KMS-11 (cell line): Measurements from ENCODE around the gene TSPAN9.

ENCODE experiments used
- H2AFZ ChIP-seq: fragments of 200-600 bp; sonication (generic); 2 replicates; pipeline ENCODE4 v1.6.1; 2016; ENCODE audit warnings: antibody characterized with exemption, mixed run types, low read depth
- H3K27ac ChIP-seq: fragments of 200-600 bp; sonication (generic); 2 replicates; pipeline ENCODE4 v1.6.1; 2016; ENCODE audit warnings: mild to moderate bottlenecking, mixed run types
- H3K27me3 ChIP-seq: fragments of 200-600 bp; sonication (generic); 2 replicates; pipeline ENCODE4 v1.6.1; 2017; ENCODE audit warnings: mild to moderate bottlenecking, low read depth, mixed run types, moderate library complexity; ENCODE audit not compliant: insufficient read depth
- H3K36me3 ChIP-seq: fragments of 200-600 bp; sonication (generic); 2 replicates; pipeline ENCODE4 v1.6.1; 2017; ENCODE audit warnings: mild to moderate bottlenecking, mixed run types; ENCODE audit not compliant: insufficient read depth
- H3K4me1 ChIP-seq: fragments of 200-600 bp; sonication (generic); 2 replicates; pipeline ENCODE4 v1.6.1; 2016; ENCODE audit warnings: mild to moderate bottlenecking, low read depth, mixed run types; ENCODE audit not compliant: poor library complexity, severe bottlenecking
- H3K4me2 ChIP-seq: fragments of 200-600 bp; sonication (generic); 2 replicates; pipeline ENCODE4 v1.7.0; 2016; ENCODE audit warnings: mild to moderate bottlenecking, mixed run types
- H3K4me3 ChIP-seq: fragments of 200-600 bp; sonication (generic); IDR thresholded peaks from 2 replicates; pipeline ENCODE4 v1.6.1; 2017; ENCODE audit warnings: low read depth, low read length, mixed read lengths; ENCODE audit not compliant: insufficient read depth
- H3K79me2 ChIP-seq: fragments of 200-600 bp; sonication (generic); 2 replicates; pipeline ENCODE4 v1.6.1; 2016; ENCODE audit warnings: low read depth, mixed run types; ENCODE audit not compliant: insufficient read depth
- H3K9ac ChIP-seq: fragments of 200-600 bp; sonication (generic); 2 replicates; pipeline ENCODE4 v1.6.1; 2016; ENCODE audit warnings: mild to moderate bottlenecking, mixed run types
- H4K20me1 ChIP-seq: fragments of 200-600 bp; sonication (generic); 2 replicates; pipeline ENCODE4 v1.6.1; 2016; ENCODE audit warnings: mild to moderate bottlenecking, mixed run types; ENCODE audit not compliant: insufficient read depth
- TF ChIP-seq, protein P1 (sequence below): fragments of 200-600 bp; sonication (generic); conservative IDR thresholded peaks from 2 replicates; pipeline ENCODE4 v1.6.1; 2017; ENCODE audit warnings: low read depth, mild to moderate bottlenecking, antibody characterized with exemption, low read length, moderate library complexity, mixed read lengths

Gene TSPAN9

DNA sequence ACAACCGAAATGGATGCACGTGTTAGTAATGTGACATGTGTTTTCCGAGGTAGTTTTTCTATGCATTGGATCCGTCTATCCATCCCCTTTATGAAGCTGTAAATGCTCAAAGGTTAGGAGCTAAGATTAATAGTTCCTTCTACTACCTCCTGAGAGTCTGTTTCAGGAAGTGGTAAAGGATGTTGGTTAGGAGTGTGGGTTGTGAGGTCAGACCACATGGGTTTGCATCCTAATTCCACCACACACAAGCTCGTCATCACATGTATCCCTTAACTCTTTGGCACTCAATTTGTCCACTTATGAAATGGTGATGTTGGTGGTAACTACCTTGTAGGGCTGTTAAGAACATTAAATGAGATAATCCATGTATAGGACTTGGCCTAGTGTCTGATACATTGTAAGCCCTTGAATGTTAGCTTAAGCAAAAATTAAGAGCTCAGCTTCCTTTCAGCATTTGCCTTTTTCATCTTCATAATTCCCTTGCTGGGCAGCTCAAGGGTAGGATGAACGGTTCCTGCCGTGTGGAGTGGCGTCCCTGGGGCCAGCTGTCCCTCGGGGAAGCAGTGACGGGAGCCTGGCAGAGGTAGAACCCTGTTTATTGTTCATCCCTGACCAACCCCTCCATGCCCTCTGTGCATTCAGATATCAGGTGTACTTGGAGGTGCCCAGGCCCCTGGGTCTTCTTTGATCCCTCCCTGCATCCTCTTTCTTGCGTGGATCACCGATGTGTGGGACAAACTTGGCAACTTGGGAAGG lies 52.3 kb downstream of the TSPAN9 start:
- Histone ChIP-seq H3K4me3 (no peak overlapping the region), H2AFZ (no peak overlapping the region), H4K20me1 (no peaks in the 10 kb centered on the region), H3K4me1 (peaks cover 6% of the 10 kb centered on the region), H3K27ac (no peak overlapping the region), H3K79me2 (no peaks in the 10 kb centered on the region), H3K36me3 (no peaks in the 10 kb centered on the region), H3K4me2 (no peak overlapping the region), H3K9ac (no peak overlapping the region), H3K27me3 (no peaks in the 10 kb centered on the region)
- TF ChIP-seq, protein P1, sequence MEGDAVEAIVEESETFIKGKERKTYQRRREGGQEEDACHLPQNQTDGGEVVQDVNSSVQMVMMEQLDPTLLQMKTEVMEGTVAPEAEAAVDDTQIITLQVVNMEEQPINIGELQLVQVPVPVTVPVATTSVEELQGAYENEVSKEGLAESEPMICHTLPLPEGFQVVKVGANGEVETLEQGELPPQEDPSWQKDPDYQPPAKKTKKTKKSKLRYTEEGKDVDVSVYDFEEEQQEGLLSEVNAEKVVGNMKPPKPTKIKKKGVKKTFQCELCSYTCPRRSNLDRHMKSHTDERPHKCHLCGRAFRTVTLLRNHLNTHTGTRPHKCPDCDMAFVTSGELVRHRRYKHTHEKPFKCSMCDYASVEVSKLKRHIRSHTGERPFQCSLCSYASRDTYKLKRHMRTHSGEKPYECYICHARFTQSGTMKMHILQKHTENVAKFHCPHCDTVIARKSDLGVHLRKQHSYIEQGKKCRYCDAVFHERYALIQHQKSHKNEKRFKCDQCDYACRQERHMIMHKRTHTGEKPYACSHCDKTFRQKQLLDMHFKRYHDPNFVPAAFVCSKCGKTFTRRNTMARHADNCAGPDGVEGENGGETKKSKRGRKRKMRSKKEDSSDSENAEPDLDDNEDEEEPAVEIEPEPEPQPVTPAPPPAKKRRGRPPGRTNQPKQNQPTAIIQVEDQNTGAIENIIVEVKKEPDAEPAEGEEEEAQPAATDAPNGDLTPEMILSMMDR = no peak

GRCh38 chr12:3130057-3130830 lies 53.1 kb downstream of the TSPAN9 start:
- Histone ChIP-seq H3K4me3 (no peak overlapping the region), H3K27me3 (no peaks in the 10 kb centered on the region), H3K4me1 (peaks cover 6% of the 10 kb centered on the region), H4K20me1 (no peaks in the 10 kb centered on the region), H3K27ac (no peak overlapping the region), H3K4me2 (no peak overlapping the region), H3K79me2 (no peaks in the 10 kb centered on the region), H2AFZ (no peak overlapping the region), H3K36me3 (no peaks in the 10 kb centered on the region), H3K9ac (no peak overlapping the region)
- TF ChIP-seq, protein P1 = no peak

DNA sequence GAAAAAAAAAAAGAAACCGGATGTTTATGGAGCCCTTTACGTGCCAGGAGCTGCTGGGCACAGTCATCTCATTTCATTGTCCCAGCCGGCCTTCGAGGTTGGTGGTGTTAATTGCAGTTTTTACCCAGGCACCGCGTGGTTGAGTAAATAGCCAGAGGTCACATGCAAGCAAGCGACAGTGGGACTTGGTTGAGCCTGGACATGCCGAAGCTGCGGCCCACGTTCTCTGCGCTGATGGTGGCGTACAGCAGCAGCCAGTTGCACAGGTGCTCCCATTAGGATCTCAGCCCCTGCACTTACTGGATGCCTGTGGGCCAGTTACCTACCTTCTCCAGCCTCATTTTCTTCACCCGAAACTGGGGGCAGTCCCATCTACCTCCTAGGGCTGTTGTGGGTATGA lies 54.0 kb downstream of the TSPAN9 start:
- no peak overlapping the region for H3K4me2 ChIP-seq
- H4K20me1 ChIP-seq = no peaks in the 10 kb centered on the region
- no peaks in the 10 kb centered on the region for H3K27me3 ChIP-seq
- H3K9ac ChIP-seq = no peak overlapping the region
- H3K4me1 ChIP-seq = peaks cover 6% of the 10 kb centered on the region
- no peak overlapping the region for H3K27ac ChIP-seq
- no peak overlapping the region for H2AFZ ChIP-seq
- H3K79me2 ChIP-seq = no peaks in the 10 kb centered on the region
- no peaks in the 10 kb centered on the region for H3K36me3 ChIP-seq
- TF ChIP-seq, protein P1 = no peak
- H3K4me3 ChIP-seq = no peak overlapping the region

- Histone ChIP-seq H3K79me2 (no peaks in the 10 kb centered on the region), H3K36me3 (no peaks in the 10 kb centered on the region), H4K20me1 (no peaks in the 10 kb centered on the region), H3K9ac (no peak overlapping the region), H2AFZ (no peak overlapping the region), H3K4me2 (no peak overlapping the region), H3K4me1 (peaks cover 6% of the 10 kb centered on the region), H3K4me3 (no peak overlapping the region), H3K27ac (no peak overlapping the region), H3K27me3 (no peaks in the 10 kb centered on the region)
- TF ChIP-seq, protein P1 = no peak
Measured at GRCh38 chr12:3132636-3133404, 55.6 kb downstream of the TSPAN9 start.
